Astrocyte of the spinal cord (primary cell): ENCODE results near the gene PRKAG2.

Source experiments
- DNase-seq: peaks from one replicate; pipeline ENCODE4 v3.0.0; 2011; ENCODE audit warnings: low read depth, low spot score
- H3K4me3 ChIP-seq: 2 replicates; pipeline ENCODE4 v1.5.1; 2011; ENCODE audit warnings: low read depth, mild to moderate bottlenecking, low read length, moderate library complexity
- in situ Hi-C: cut with HindIII; loops from 2 replicates; pipeline ENCODE4 v1.10.0; 2017; ENCODE audit warnings: low sequenced_read_pairs
- TF ChIP-seq, protein P1 (sequence below): IDR thresholded peaks from 2 replicates; pipeline ENCODE4 v1.5.1; 2012; ENCODE audit warnings: low read depth, mild to moderate bottlenecking, low read length, inconsistent platforms

Gene PRKAG2

DNA sequence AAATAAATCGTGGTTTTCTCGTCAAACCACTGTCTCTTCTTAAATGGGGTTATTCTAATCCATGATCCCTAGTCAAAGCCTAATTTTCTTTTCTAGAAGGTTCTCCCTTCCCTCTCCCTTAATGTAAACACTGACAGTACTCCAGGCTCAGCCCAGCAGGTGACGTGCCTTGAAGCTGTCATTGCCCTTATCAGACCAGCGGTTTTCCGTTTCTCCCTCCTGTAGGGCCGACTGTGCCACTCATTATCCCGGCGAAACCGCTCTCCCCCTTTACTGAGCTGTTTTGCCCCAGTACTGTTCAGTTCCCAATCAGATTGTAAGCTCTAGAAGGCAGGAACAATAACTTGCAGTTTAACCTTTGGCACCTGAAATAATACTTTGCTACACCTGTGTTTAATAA, 203.7 kb downstream of the PRKAG2 start:
- TF ChIP-seq, protein P1, sequence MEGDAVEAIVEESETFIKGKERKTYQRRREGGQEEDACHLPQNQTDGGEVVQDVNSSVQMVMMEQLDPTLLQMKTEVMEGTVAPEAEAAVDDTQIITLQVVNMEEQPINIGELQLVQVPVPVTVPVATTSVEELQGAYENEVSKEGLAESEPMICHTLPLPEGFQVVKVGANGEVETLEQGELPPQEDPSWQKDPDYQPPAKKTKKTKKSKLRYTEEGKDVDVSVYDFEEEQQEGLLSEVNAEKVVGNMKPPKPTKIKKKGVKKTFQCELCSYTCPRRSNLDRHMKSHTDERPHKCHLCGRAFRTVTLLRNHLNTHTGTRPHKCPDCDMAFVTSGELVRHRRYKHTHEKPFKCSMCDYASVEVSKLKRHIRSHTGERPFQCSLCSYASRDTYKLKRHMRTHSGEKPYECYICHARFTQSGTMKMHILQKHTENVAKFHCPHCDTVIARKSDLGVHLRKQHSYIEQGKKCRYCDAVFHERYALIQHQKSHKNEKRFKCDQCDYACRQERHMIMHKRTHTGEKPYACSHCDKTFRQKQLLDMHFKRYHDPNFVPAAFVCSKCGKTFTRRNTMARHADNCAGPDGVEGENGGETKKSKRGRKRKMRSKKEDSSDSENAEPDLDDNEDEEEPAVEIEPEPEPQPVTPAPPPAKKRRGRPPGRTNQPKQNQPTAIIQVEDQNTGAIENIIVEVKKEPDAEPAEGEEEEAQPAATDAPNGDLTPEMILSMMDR = no peak
- no peak overlapping the region for H3K4me3 ChIP-seq
- no peak for DNase-seq
- in situ Hi-C loops = no loop called here

DNA sequence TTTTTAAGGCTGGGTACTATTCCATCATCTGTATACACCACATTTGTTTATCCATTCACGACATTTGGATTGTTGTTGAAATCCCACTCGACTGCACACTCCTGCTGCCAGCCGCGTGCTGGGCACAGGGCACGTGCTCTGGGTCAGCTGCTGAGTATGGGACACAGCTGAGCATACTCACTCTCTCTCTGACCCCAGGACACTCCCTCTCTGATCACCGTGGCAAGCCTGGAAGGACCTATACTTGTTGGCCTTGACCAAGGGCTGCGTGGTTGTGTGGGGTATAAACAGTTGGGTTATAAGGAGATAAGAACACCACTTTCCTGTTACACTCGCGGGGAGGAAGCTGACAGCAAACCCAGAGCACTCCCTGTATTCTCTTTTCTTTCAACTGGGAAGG, 204.2 kb downstream of the PRKAG2 start:
- in situ Hi-C loops = no loop called here
- TF ChIP-seq, protein P1 = no peak
- DNase-seq = no peak
- H3K4me3 ChIP-seq = no peak overlapping the region

DNA sequence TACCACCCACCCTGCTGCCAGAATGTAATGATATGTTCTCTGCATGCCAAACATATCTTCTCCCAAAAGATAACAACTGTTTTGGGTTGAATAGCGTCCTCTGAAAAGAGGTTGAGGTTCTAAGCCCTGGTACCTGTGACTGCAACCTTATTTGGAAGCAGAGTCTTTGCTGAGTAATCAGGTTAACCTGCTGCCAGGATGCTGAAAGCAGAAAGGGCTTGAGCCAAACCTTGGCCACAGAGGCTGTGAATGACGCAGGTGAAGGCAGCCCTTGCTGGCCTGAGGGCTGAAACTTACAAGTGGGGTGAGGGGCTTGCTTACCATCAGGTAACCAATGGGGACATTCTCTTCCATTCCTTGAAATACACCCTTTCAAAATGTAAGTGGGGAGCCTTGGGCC, 205.4 kb downstream of the PRKAG2 start:
- no peak overlapping the region for H3K4me3 ChIP-seq
- in situ Hi-C loops = no loop called here
- TF ChIP-seq, protein P1 = no peak
- no peak for DNase-seq

DNA sequence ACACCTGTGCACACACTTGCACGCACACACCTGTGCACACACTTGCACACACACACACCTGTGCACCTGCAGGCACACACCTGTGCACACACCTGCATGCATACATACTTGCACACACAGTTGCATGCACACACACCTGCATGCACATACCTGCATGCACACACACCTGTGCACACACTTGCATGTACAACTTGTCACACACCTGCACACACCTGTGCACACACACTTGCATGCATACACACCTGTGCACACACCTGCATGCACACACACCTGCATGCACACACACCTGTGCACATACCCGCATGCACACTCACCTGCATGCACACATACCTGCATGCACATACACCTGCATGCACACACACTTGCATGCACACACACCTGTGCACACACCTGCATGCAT, 207.2 kb downstream of the PRKAG2 start:
- no peak overlapping the region for H3K4me3 ChIP-seq
- no peak for DNase-seq
- in situ Hi-C loops = no loop called here
- TF ChIP-seq, protein P1 = no peak

- in situ Hi-C loops = no loop called here
- DNase-seq = no peak
- H3K4me3 ChIP-seq = no peak overlapping the region
- TF ChIP-seq, protein P1 = no peak
These were observed 210.0 kb downstream of the PRKAG2 start for GRCh38 chr7:151666886-151667285.

DNA sequence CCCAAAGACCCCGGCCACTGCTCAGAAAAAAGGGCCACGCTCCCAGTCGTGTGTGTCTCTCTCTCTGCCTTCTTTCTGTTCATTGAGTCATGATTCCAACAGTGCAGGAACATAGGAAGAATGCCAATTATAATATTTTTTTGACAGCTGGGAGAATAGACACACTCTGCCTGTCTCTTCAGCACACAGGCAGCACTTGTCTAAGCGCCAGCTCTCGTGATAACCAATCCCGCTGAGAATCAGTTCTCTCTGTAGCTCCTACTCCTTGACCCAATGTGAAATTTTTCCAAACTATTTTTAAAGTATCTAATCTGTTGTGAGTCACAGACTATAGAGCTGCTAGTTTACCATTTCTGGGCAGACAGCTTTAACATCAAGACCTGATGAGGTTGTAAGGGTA, 211.5 kb downstream of the PRKAG2 start:
- in situ Hi-C loops = no loop called here

More for the DNA sequence above, 211.5 kb downstream of the PRKAG2 start:
- H3K4me3 ChIP-seq = no peak overlapping the region
- TF ChIP-seq, protein P1 = no peak
- peak; percentile 93 for DNase-seq
